CD4-positive, alpha-beta T cell (primary cell): Measurements from ENCODE around the gene SERPINE3. TPM values are rescaled to one million over a fixed set of nuclear protein-coding genes. Genes with fewer than 3 reads are reported as not detected.

Experiments used
- ATAC-seq: fragments of 200-7000 bp; cut with Tn5 transposase; one replicate; pipeline ENCODE4 v1.10.0; 2022; ENCODE audit warnings: mild to moderate bottlenecking; ENCODE audit not compliant: poor library complexity
- CTCF ChIA-PET: fragments of 350-600 bp; sonication (Branson Sonifier 250); formaldehyde crosslinking; loops from one replicate; lab custom pipeline; 2021; ENCODE audit warnings: antibody characterized with exemption, inconsistent platforms; lab: Charles Lee
- POLR2A ChIA-PET: fragments of 350-600 bp; sonication (Branson Sonifier 250); formaldehyde crosslinking; loops from one replicate; lab custom pipeline; 2021; ENCODE audit warnings: antibody characterized with exemption, inconsistent platforms; lab: Charles Lee
- DNase-seq, 14 experiments: peaks; one replicate each; pipeline ENCODE4 v3.0.0-alpha.2; 2013 to 2020; ENCODE audit warnings: mixed read lengths in 2 of 14
- H3K27ac ChIP-seq, 2 donors: one replicate each; pipeline versions ENCODE4 v1.5.1 to v1.7.0; 2013; ENCODE audit warnings: low read length in 2 of 2, low read depth in 1 of 2, mild to moderate bottlenecking in 1 of 2
- H3K27me3 ChIP-seq, 2 experiments: 1 replicate in 1 of 2; 2 replicates in 1 of 2; pipeline versions ENCODE4 v1.6.1 to v1.7.0; 2013; ENCODE audit warnings: low read length in 2 of 2, control low read depth in 1 of 2, mild to moderate bottlenecking in 1 of 2, moderate library complexity in 1 of 2; ENCODE audit not compliant: insufficient read depth in 2 of 2, control insufficient read depth in 1 of 2
- H3K36me3 ChIP-seq: one replicate; pipeline ENCODE4 v1.6.1; 2013; ENCODE audit warnings: low read length, control low read depth; ENCODE audit not compliant: insufficient read depth
- H3K4me1 ChIP-seq: one replicate; pipeline ENCODE4 v1.6.1; 2013; ENCODE audit warnings: low read length, control low read depth; ENCODE audit not compliant: insufficient read depth
- H3K4me3 ChIP-seq: one replicate; pipeline ENCODE4 v1.5.1; 2013; ENCODE audit warnings: mild to moderate bottlenecking, low read length, moderate library complexity
- H3K9me3 ChIP-seq, 2 experiments: 1 replicate in 1 of 2; 2 replicates in 1 of 2; pipeline versions ENCODE4 v1.6.1 to v1.7.0; 2013; ENCODE audit warnings: low read length in 2 of 2, mild to moderate bottlenecking in 2 of 2, control low read depth in 1 of 2, moderate library complexity in 1 of 2; ENCODE audit not compliant: control insufficient read depth in 1 of 2, insufficient read depth in 1 of 2
- H3K27ac Mint-ChIP-seq: one replicate; pipeline ENCODE4 v1.8.0; 2020; ENCODE audit warnings: mixed read lengths
- H3K27me3 Mint-ChIP-seq: one replicate; pipeline ENCODE4 v1.8.0; 2021; ENCODE audit warnings: mixed read lengths
- H3K36me3 Mint-ChIP-seq: one replicate; pipeline ENCODE4 v1.8.0; 2021; ENCODE audit warnings: low read depth, mixed read lengths
- H3K4me1 Mint-ChIP-seq: one replicate; pipeline ENCODE4 v1.8.0; 2021; ENCODE audit warnings: low read depth, mixed read lengths
- H3K4me3 Mint-ChIP-seq: one replicate; pipeline ENCODE4 v1.8.0; 2020; ENCODE audit warnings: mild to moderate bottlenecking, mixed read lengths
- H3K9me3 Mint-ChIP-seq: one replicate; pipeline ENCODE4 v1.8.0; 2020; ENCODE audit warnings: mixed read lengths
- CTCF ChIP-seq: fragments of 200-600 bp; IDR thresholded peaks from one replicate; pipeline ENCODE4 v1.8.0; 2022; ENCODE audit warnings: antibody characterized with exemption, mild to moderate bottlenecking
- intact Hi-C, 2 experiments: fragments of 100-400 bp; cut with DNase I in 1 of 2; cut with micrococcal nuclease in 1 of 2; formaldehyde crosslinking; loops; one replicate each; pipeline versions ENCODE4 v1.15.1 to v1.9.0; 2023 to 2025; cut with DNase I, micrococcal nuclease
- total RNA-seq, 174 experiments: library from RNA in 2 of 174; stranded (reverse) in 2 of 174; gene quantifications; one replicate each; pipeline ENCODE4 v1.2.3 and lab custom pipeline; 2021 to 2026

Gene SERPINE3
- total RNA-seq, 2 experiments from 2014 or later, result not detected

GRCh38 chr13:51321836-51322235, 17.7 kb upstream of the SERPINE3 start:
- Histone ChIP-seq H3K27me3 (no peaks in the 10 kb centered on the region), H3K4me3 (no peak overlapping the region), H3K9me3 (no peaks in the 10 kb centered on the region), H3K4me1 (no peaks in the 10 kb centered on the region), H3K36me3 (no peaks in the 10 kb centered on the region), H3K27ac (no peak overlapping the region)
- DNase-seq (no peak), ATAC-seq (no peak)
- no peak overlapping the region for H3K27ac Mint-ChIP-seq
- CTCF ChIA-PET, result no interaction called here
- H3K36me3 Mint-ChIP-seq, result no peaks in the 10 kb centered on the region
- no peak overlapping the region for H3K4me3 Mint-ChIP-seq
- POLR2A ChIA-PET, result no interaction called here
- intact Hi-C loops, result no loop called here
- H3K9me3 Mint-ChIP-seq, result no peaks in the 10 kb centered on the region
- TF ChIP-seq CTCF, result no peak
- H3K4me1 Mint-ChIP-seq, result no peaks in the 10 kb centered on the region
- no peaks in the 10 kb centered on the region for H3K27me3 Mint-ChIP-seq

- Mint-ChIP-seq H3K4me1 (no peaks in the 10 kb centered on the region), H3K36me3 (no peaks in the 10 kb centered on the region), H3K9me3 (no peaks in the 10 kb centered on the region), H3K27ac (no peak overlapping the region), H3K4me3 (no peak overlapping the region), H3K27me3 (no peaks in the 10 kb centered on the region)
- no peaks in the 10 kb centered on the region for H3K4me1 ChIP-seq
- no peak for TF ChIP-seq CTCF
- H3K9me3 ChIP-seq, result no peaks in the 10 kb centered on the region
- H3K27ac ChIP-seq, result no peak overlapping the region
- no peaks in the 10 kb centered on the region for H3K27me3 ChIP-seq
- H3K4me3 ChIP-seq, result no peak overlapping the region
- ATAC-seq, result no peak
- H3K36me3 ChIP-seq, result no peaks in the 10 kb centered on the region
- CTCF ChIA-PET, result no interaction called here
- POLR2A ChIA-PET, result no interaction called here
- no peak for DNase-seq
- intact Hi-C loops, result no loop called here
Observed at GRCh38 chr13:51322826-51323225, 16.7 kb upstream of the SERPINE3 start.

- H3K4me1 ChIP-seq, result no peaks in the 10 kb centered on the region
- H3K36me3 ChIP-seq, result no peaks in the 10 kb centered on the region
- Mint-ChIP-seq H3K27ac (no peak overlapping the region), H3K36me3 (no peaks in the 10 kb centered on the region), H3K4me1 (no peaks in the 10 kb centered on the region), H3K4me3 (no peak overlapping the region), H3K27me3 (no peaks in the 10 kb centered on the region), H3K9me3 (no peaks in the 10 kb centered on the region)
- ChIA-PET CTCF (no interaction called here), POLR2A (no interaction called here)
- H3K4me3 ChIP-seq, result no peak overlapping the region
- H3K9me3 ChIP-seq, result no peaks in the 10 kb centered on the region
- ATAC-seq, result no peak
- no peak for TF ChIP-seq CTCF
- intact Hi-C loops, result no loop called here
- H3K27ac ChIP-seq, result no peak overlapping the region
- no peak for DNase-seq
- no peaks in the 10 kb centered on the region for H3K27me3 ChIP-seq
Observed at GRCh38 chr13:51323824-51324511, 15.5 kb upstream of the SERPINE3 start.
